CD4-positive, alpha-beta T cell treated with Interferon gamma for 1 hour (primary cell): ENCODE data around the gene CREG1.

Experiments
- DNase-seq: peaks from one replicate; pipeline ENCODE4 v3.0.0-alpha.2; 2020

The CREG1 gene

DNA sequence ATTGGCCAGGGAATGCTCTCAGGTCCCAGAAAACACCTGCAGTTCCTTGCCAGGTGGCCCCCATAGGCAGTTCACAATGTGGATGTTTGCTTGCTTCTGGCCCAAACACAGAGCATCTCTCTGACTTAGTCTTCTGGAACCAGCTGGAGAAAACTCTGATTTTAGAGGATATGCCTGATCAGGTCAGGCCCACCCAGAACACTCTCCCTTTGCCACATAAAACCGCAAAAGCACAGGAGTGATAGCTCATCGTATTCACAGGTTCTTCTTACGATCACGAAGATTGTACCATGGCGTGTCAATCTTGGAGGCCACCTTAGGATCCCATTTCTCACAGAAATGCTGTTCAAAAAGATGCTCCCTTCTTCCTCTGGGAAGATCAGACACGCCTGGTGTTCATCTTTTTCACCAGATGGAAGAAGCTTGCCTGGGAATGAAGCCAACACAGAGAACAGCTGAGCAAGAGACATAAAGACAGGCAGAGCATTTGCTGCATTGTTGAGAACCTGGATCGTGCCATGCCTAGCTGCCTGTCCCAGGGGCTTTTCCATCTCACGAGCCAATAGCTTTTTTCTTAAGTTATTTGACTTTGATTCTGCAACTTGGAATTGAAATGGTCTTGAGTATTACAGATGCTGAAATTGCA, 23.6 kb downstream of the CREG1 start:
- no peak for DNase-seq

- DNase-seq, result no peak
Observed at GRCh38 chr1:167528057-167528728, 25.4 kb downstream of the CREG1 start.

GRCh38 chr1:167526667-167527383, 26.7 kb downstream of the CREG1 start:
- no peak for DNase-seq

DNA sequence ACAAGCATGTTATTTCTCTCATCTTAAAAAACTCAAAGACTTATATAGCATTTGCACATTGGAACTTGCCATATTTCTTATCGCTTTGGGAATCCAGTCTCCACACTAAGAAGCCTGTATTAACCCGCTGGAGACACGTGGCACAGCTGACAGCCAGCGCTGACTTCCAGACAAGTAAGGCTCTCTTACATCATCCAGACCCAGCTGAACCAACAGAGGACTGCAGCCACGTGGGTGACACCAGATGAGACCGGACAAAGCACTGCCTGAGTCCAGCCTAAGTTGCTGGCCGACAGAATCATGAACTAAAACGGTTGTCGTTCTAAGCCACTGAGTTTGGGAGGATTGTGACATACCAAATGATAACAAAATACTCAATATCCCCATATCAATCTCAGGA, 28.9 kb downstream of the CREG1 start:
- DNase-seq, result no peak

- no peak for DNase-seq
Observed at GRCh38 chr1:167522246-167522645, 31.3 kb downstream of the CREG1 start.

- no peak for DNase-seq
Observed at GRCh38 chr1:167520711-167521206, 32.8 kb downstream of the CREG1 start.

GRCh38 chr1:167518331-167518700, 35.2 kb downstream of the CREG1 start, which contains the start of gene CD247:
CD247 (minus strand) TSS chr1:167518529; CDS start chr1:167518465, 64 bp downstream.
- DNase-seq, result peak; percentile 81

- peak; percentile 81 for DNase-seq
Observed at GRCh38 chr1:167517535-167518330, 35.8 kb downstream of the CREG1 start.

DNA sequence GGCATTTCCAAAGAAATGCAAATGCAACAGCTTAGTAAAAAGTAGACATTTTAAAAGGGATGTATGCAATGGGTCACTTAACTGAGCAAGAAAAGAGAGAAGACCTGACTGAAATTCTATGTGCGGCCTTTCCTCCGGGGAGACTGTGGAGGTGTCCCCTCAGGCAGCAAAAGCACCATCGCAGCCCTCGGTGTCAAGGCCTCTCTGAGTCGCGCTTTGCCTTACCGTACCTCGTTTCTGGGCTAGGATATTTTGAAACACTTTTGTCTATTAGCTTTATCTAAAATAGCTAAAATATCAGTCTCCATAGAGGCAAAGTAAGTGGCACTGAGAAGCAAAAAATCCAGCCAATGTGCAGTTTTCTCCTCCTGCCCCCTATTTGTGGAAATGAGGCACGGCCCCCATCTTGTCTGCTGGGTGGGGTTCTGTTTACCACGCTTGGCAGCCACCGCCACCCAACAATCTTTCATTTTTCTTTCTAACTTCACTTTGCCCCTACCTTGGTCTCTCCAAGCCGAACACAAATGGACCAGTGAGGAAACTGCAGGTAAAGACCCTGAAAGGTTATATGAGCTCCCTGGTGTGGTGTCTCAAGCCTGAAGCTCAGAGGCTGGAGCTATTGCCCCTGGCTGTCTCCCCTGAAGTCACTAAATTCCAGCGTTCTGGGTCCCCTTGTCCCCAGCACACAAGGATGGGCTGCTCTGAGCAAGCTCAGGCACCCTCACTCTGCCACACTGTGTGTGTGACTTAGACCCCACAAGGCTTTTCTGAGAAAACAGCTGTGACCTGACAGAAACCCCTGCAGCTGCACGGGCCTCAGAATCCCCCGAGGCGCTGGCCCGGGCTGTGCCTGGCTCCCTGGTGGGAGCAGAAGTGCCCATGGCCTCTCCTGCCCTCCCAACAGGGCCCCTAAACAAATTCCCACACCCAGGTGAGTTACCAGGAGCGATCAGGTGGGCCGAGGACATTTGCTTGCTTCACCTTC, 36.9 kb downstream of the CREG1 start:
- DNase-seq, result peak; percentile 37

DNA sequence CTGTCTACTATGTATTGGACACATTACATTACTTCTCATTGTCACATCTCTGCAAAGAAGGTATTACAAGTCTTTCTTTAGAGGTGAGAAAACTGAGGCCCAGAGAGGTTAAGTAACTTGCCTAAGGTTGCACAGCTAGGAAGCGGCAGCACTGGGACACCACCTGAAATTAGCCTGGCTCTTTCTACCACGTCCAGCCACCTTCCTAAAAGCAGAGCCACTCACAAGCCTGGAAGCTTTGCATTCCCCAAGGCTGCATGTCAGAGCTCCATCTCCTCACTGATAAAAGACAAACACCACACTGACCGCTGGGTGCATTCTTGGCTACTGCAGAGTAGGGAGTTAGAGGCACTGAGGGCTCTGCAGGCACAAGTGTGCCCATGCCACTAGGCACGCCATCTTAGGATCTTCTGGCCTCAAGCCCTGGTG, 37.7 kb downstream of the CREG1 start:
- DNase-seq, result no peak

GRCh38 chr1:167515461-167515860, 38.1 kb downstream of the CREG1 start:
- DNase-seq, result no peak

DNA sequence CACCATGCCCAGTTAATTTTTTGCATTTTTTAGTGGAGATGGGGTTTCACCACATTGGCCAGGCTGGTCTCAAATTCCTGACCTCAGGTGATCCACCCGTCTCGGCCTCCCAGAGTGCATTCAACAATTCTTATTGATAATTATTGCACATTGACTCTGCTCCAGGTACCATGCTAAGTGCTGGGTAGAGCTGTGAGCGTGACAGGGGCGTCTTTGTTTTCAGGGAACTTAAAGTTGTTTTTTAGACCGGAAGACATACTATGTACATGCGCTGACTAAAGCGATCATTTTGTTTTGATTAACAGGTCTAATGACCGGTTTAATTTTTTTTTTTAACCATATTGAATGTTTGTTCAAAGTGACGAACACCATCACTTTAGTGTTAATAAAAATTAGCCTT, 39.3 kb downstream of the CREG1 start:
- DNase-seq, result no peak

- no peak for DNase-seq
Observed at GRCh38 chr1:167512046-167512654, 41.4 kb downstream of the CREG1 start.

GRCh38 chr1:167511374-167511986, 42.1 kb downstream of the CREG1 start:
- DNase-seq, result no peak

DNA sequence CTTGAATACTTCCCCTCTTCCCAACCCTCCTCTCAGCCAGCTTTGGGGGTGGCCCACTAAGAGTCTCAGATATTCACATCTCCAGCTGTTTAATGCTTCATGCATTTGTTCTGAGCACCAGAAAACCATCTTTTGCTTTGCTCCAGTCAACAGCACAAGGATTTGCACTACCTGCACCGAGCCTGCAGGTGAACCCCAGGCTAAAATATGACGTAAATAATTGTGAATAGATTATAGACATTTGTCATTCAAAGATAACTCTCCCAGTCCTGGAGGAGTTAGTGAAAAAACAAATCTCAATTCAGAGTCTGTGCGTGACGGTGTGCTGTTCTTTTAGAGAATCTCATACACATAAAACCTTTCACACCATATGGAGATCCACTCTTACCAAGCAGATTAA, 42.7 kb downstream of the CREG1 start:
- no peak for DNase-seq

DNA sequence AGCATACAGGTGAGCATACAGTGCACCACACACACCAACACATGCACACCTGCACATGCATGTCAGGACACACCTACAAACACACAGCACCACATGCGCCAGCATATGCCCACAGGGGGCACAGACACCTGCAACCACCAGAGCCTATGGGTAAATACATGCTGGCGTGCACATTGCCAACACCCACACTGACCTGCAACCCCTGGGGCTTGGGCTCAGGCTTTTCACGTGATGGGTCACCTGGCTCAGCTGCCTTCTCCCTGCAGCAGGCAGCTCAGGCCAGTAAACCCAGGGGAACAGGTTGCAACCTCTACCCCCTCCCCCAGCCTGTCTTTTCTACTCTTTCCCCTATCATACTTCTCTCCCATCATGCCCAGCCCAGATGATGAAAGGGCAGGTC, 43.3 kb downstream of the CREG1 start:
- DNase-seq, result no peak

DNA sequence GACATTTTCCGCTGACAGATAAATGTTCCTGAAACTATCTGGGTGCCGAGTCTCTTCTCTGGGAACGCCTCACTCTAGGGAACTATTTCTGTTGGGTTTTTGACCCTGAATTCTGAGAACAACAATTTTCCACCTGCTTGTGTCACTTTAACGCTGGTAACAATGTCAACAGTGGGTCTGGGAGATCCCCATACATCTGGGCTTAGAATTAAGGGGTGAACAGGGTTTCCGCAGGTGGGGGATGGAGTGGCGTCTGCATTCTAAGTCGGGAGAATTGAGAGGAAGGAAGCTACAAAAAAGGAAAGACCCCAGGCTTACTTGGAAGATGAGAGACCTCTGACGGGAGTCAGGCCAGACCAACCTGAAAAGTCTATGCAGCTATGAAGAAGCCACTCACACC, 44.0 kb downstream of the CREG1 start:
- DNase-seq, result peak; percentile 28

GRCh38 chr1:167507719-167508118, 45.8 kb downstream of the CREG1 start:
- no peak for DNase-seq

DNA sequence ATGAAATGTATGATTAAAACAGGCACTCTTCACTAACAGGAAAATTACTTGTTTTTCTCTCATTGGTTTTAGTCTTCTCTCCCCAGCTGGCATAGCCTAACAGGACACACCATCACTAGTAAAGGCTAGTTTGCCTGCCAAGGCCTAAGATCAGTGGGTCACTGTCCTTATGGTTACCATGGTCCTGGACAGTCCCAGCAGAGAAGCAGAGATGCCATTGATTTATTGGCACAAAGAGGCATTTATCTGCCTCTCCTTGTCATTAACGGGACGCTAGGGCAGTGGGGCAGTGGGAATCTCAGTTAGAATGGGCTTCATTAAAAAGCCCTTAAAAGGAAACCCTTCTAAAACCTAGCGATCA, 49.1 kb downstream of the CREG1 start:
- DNase-seq, result no peak

GRCh38 chr1:167503626-167504466, 49.7 kb downstream of the CREG1 start:
- no peak for DNase-seq
